B cell (primary cell): ENCODE data around the gene RBMS3.

ENCODE experiments used
- EZH2 ChIP-seq: IDR thresholded peaks from 2 replicates; pipeline ENCODE4 v1.6.1; 2012; ENCODE audit warnings: borderline replicate concordance, low read depth, mild to moderate bottlenecking, moderate library complexity, low read length; ENCODE audit not compliant: insufficient read depth, poor library complexity, severe bottlenecking
- TF ChIP-seq, protein P1 (sequence below): fragments of 200-600 bp; IDR thresholded peaks from one replicate; pipeline ENCODE4 v1.8.0; 2022; ENCODE audit warnings: antibody characterized with exemption, mild to moderate bottlenecking

GRCh38 chr3:29955413-29955812 lies 674.5 kb downstream of the RBMS3 start:
- TF ChIP-seq, protein P1, sequence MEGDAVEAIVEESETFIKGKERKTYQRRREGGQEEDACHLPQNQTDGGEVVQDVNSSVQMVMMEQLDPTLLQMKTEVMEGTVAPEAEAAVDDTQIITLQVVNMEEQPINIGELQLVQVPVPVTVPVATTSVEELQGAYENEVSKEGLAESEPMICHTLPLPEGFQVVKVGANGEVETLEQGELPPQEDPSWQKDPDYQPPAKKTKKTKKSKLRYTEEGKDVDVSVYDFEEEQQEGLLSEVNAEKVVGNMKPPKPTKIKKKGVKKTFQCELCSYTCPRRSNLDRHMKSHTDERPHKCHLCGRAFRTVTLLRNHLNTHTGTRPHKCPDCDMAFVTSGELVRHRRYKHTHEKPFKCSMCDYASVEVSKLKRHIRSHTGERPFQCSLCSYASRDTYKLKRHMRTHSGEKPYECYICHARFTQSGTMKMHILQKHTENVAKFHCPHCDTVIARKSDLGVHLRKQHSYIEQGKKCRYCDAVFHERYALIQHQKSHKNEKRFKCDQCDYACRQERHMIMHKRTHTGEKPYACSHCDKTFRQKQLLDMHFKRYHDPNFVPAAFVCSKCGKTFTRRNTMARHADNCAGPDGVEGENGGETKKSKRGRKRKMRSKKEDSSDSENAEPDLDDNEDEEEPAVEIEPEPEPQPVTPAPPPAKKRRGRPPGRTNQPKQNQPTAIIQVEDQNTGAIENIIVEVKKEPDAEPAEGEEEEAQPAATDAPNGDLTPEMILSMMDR: no peak
- no peak for TF ChIP-seq EZH2
